ENCODE data around the gene CPXM2.

- TF ChIP-seq CTCF (IDR thresholded peaks at IDR 0.05; ENCODE audit: insufficient read depth, low read length, poor library complexity, severe bottlenecking) (no peak), EZH2phosphoT487 (conservative IDR thresholded peaks at IDR 0.05; ENCODE audit: low read length) (no peak)
These were observed 133.8 kb downstream of the CPXM2 start for GRCh38 chr10:123757853-123758252.

All from SU-DHL-6 (cell line).